B cell (primary cell): ENCODE measurements around the gene STX10. TPM values are rescaled to one million over a fixed set of nuclear protein-coding genes. Genes with fewer than 3 reads are reported as not detected.

Source experiments
- ATAC-seq: fragments of 200-7000 bp; cut with Tn5 transposase; one replicate; pipeline ENCODE4 v1.10.0; 2021; ENCODE audit warnings: low read depth, mild to moderate bottlenecking, moderate number of reproducible peaks, moderate library complexity
- CTCF ChIA-PET: fragments of 350-600 bp; sonication (Branson Sonifier 250); formaldehyde crosslinking; loops from one replicate; lab custom pipeline; 2021; ENCODE audit warnings: antibody characterized with exemption, inconsistent platforms; lab: Charles Lee
- POLR2A ChIA-PET: fragments of 350-600 bp; sonication (Branson Sonifier 250); formaldehyde crosslinking; loops from one replicate; lab custom pipeline; 2021; ENCODE audit warnings: antibody characterized with exemption; lab: Charles Lee
- DNase-seq: peaks from one replicate; pipeline ENCODE4 v3.0.0; 2013
- H2AFZ ChIP-seq: 2 replicates; pipeline ENCODE4 v1.6.1; 2012; ENCODE audit warnings: mild to moderate bottlenecking, low read depth, low read length; ENCODE audit not compliant: insufficient read depth, poor library complexity, severe bottlenecking
- H3K27ac ChIP-seq, 2 donors: 1 replicate in 1 of 2; 2 replicates in 1 of 2; pipeline ENCODE4 v1.5.1; 2012 to 2013; ENCODE audit warnings: low read length in 2 of 2, mild to moderate bottlenecking in 2 of 2, moderate library complexity in 1 of 2
- H3K27me3 ChIP-seq, 4 experiments: fragments of 200-600 bp in 1 of 4; sonication (generic) in 1 of 4; replicated peaks in 1 of 4; 1 replicate in 2 of 4; 2 replicates in 2 of 4; pipeline versions ENCODE4 v1.6.1 to v1.7.0; 2013 to 2016; ENCODE audit warnings: low read length in 3 of 4, mild to moderate bottlenecking in 2 of 4, mixed read lengths in 1 of 4, moderate library complexity in 1 of 4; ENCODE audit not compliant: insufficient read depth in 4 of 4, control insufficient read depth in 3 of 4; ENCODE audit errors: control extremely low read depth in 1 of 4
- H3K36me3 ChIP-seq, 2 experiments: replicated peaks in 1 of 2; 1 replicate in 1 of 2; 2 replicates in 1 of 2; pipeline versions ENCODE4 v1.6.1 to v1.7.1; 2013; ENCODE audit warnings: low read length in 1 of 2; ENCODE audit not compliant: insufficient read depth in 2 of 2, control insufficient read depth in 1 of 2; ENCODE audit errors: control extremely low read depth in 1 of 2, extremely low read depth in 1 of 2
- H3K4me1 ChIP-seq, 2 donors: fragments of 200-600 bp in 1 of 2; sonication (generic) in 1 of 2; 1 replicate in 1 of 2; 2 replicates in 1 of 2; pipeline versions ENCODE4 v1.5.1 to v1.6.1; 2013 to 2017; ENCODE audit warnings: low read length in 2 of 2; ENCODE audit not compliant: control insufficient read depth in 2 of 2, insufficient read depth in 2 of 2
- H3K4me2 ChIP-seq: replicated peaks from 2 replicates; pipeline ENCODE3; 2012; ENCODE audit warnings: mild to moderate bottlenecking, low read depth, low read length; ENCODE audit not compliant: poor library complexity, severe bottlenecking
- H3K4me3 ChIP-seq, 5 experiments: fragments of 200-600 bp in 1 of 5; sonication (generic) in 1 of 5; 1 replicate in 3 of 5; 2 replicates in 2 of 5; pipeline versions ENCODE4 v1.5.1 to v1.7.0; 2011 to 2016; ENCODE audit warnings: low read length in 4 of 5, mild to moderate bottlenecking in 4 of 5, low read depth in 2 of 5, control low read depth in 1 of 5, moderate library complexity in 1 of 5; ENCODE audit not compliant: insufficient read depth in 1 of 5; ENCODE audit errors: control extremely low read depth in 1 of 5, extremely low read depth in 1 of 5
- H3K79me2 ChIP-seq: fragments of 200-600 bp; sonication (generic); one replicate; pipeline ENCODE4 v1.6.0; 2016; ENCODE audit warnings: low read length; ENCODE audit not compliant: control insufficient read depth, insufficient read depth
- H3K9ac ChIP-seq: fragments of 200-600 bp; sonication (generic); 2 replicates; pipeline ENCODE4 v1.6.1; 2017; ENCODE audit warnings: mild to moderate bottlenecking, low read length, moderate library complexity
- H3K9me3 ChIP-seq, 3 donors: one replicate each; pipeline versions ENCODE4 v1.6.1 to v1.7.1; 2013; ENCODE audit warnings: low read length in 2 of 3; ENCODE audit not compliant: control insufficient read depth in 2 of 3, insufficient read depth in 1 of 3; ENCODE audit errors: control extremely low read depth in 1 of 3
- H4K20me1 ChIP-seq: 2 replicates; pipeline ENCODE4 v1.6.0; 2012; ENCODE audit warnings: mild to moderate bottlenecking, low read length; ENCODE audit not compliant: insufficient read depth, control insufficient read depth, poor library complexity, severe bottlenecking
- H3K27ac Mint-ChIP-seq: one replicate; pipeline ENCODE4 v1.8.0; 2021; ENCODE audit warnings: mixed read lengths
- H3K27me3 Mint-ChIP-seq: one replicate; pipeline ENCODE4 v1.8.0; 2021; ENCODE audit warnings: mixed read lengths
- H3K4me1 Mint-ChIP-seq: one replicate; pipeline ENCODE4 v1.8.0; 2021; ENCODE audit warnings: mixed read lengths
- H3K4me3 Mint-ChIP-seq: one replicate; pipeline ENCODE4 v1.8.0; 2021; ENCODE audit warnings: mixed read lengths
- H3K9me3 Mint-ChIP-seq: one replicate; pipeline ENCODE4 v1.8.0; 2022; ENCODE audit warnings: mixed read lengths; ENCODE audit not compliant: insufficient read depth
- CTCF ChIP-seq: fragments of 200-600 bp; IDR thresholded peaks from one replicate; pipeline ENCODE4 v1.8.0; 2022; ENCODE audit warnings: antibody characterized with exemption, mild to moderate bottlenecking
- EZH2 ChIP-seq: IDR thresholded peaks from 2 replicates; pipeline ENCODE4 v1.6.1; 2012; ENCODE audit warnings: borderline replicate concordance, low read depth, mild to moderate bottlenecking, moderate library complexity, low read length; ENCODE audit not compliant: insufficient read depth, poor library complexity, severe bottlenecking
- WGBS: methylation state at CpG from one replicate; pipeline ENCODE4 v1.1.5; 2013; ENCODE audit warnings: missing lambda C conversion rate; ENCODE audit not compliant: insufficient coverage; 5-methylcytosine and 5-hydroxymethylcytosine counted together
- intact Hi-C: fragments of 100-400 bp; cut with micrococcal nuclease; formaldehyde crosslinking; loops from one replicate; pipeline ENCODE4 v1.10.0; 2022
- polyA plus RNA-seq: library from polyadenylated mRNA; depleted of rRNA; stranded (reverse); fragments of >200 nt; gene quantifications from 2 replicates; pipeline ENCODE4 v1.2.3, GENCODE V29; 2012
- total RNA-seq, 2 donors: library from RNA; stranded (reverse); fragments of 120-200 nt in 1 of 2; gene quantifications; 1 replicate in 1 of 2; 2 replicates in 1 of 2; pipeline versions ENCODE4 v1.2.3 to v1.2.4, GENCODE V29; 2013 to 2022

STX10 gene
- total and polyA plus RNA-seq, 2 donors (not counting 1 experiment from before 2014, with no cell fraction given) = 59.0 to 147 TPM

DNA sequence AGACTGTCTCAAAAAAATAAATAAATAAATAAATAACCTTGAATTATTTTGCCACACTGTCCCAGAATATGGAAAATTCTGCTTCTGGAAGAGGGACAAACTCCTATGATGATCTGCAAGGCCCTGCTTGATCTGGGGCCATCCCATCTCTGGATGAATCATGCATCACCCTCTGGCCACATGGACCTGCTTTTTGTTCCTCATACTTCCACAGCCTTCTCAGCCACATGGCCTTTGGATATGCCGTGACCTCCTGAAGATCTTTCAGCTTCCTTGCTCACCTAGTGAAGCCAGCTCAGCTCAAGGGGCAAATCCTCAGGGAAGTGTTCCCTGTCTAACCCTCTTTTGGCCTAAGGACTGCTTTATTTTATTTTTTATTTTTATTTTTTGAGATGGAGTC is 10.4 kb upstream of the STX10 start:
- Mint-ChIP-seq H3K4me3 (peak overlapping the region; percentile 66), H3K27me3 (no peaks in the 10 kb centered on the region), H3K27ac (peak overlapping the region; percentile 92), H3K9me3 (no peaks in the 10 kb centered on the region), H3K4me1 (peaks cover 66% of the 10 kb centered on the region)
- POLR2A ChIA-PET = interaction anchor here (0.9 to 1.3 kb wide), 3 partner anchors 8 to 55 kb away, joined by 3 to 6 read pairs (median 4); no protein-coding TSS in a partner anchor
- H3K9ac ChIP-seq = no peak overlapping the region
- H3K36me3 ChIP-seq = no peaks in the 10 kb centered on the region
- 83% methylated on average over 1 of the region's 1 CpG for WGBS
- no peak for TF ChIP-seq CTCF
- TF ChIP-seq EZH2 = no peak
- H3K4me2 ChIP-seq = peak overlapping the region; percentile 37
- no peak for ATAC-seq
- intact Hi-C loops = loop anchor here (5.0 kb wide), 1 partner anchor 1222 kb away; the partner anchor contains the start of gene ADGRE5
- H3K4me1 ChIP-seq = peaks cover 85 to 97% of the 10 kb centered on the region in 2 donors
- H4K20me1 ChIP-seq = no peaks in the 10 kb centered on the region
- CTCF ChIA-PET = interaction anchor here (2.3 to 12.6 kb wide), 2 partner anchors 8 to 33 kb away, joined by 6 to 154 read pairs; no protein-coding TSS in a partner anchor
- H3K79me2 ChIP-seq = peaks cover 29% of the 10 kb centered on the region
- peak overlapping the region; percentile 31 to 51 for H3K27ac ChIP-seq
- H3K9me3 ChIP-seq = no peaks in the 10 kb centered on the region
- no peak overlapping the region for H2AFZ ChIP-seq
- H3K27me3 ChIP-seq = no peaks in the 10 kb centered on the region
- H3K4me3 ChIP-seq = no peak overlapping the region
- DNase-seq = no peak

DNA sequence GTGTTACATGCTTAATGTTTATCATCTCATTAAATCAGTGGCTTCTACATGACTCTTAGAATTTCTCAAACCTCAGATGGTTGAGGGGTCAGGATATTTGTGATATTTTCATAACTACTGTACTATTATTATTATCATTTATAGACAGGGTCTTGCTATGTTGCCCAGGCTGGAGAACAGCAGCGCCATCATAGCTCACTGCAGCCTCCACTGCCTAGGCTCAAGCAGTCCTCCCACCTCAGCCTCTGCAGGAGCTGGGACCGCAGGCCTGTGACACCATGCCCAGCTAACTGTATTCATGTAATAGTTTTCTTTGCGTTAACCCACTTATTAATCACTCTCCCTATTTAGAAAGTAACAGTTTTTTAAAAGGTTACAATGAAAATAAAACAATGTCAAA is 9.5 kb upstream of the STX10 start:
- H3K4me3 Mint-ChIP-seq = peak overlapping the region; percentile 40
- no peaks in the 10 kb centered on the region for H3K36me3 ChIP-seq
- WGBS = no CpG with 5 or more reads among the region's 3 CpGs
- peaks cover 59% of the 10 kb centered on the region for H3K4me1 Mint-ChIP-seq
- H3K4me3 ChIP-seq = no peak overlapping the region
- no peaks in the 10 kb centered on the region for H3K27me3 Mint-ChIP-seq
- peak overlapping the region; percentile 70 for H3K27ac Mint-ChIP-seq
- no peaks in the 10 kb centered on the region for H3K9me3 Mint-ChIP-seq
- intact Hi-C loops = loop anchor here (5.0 kb wide), 1 partner anchor 1223 kb away; the partner anchor contains the start of gene ADGRE5
- DNase-seq (no peak), ATAC-seq (no peak)
- H3K79me2 ChIP-seq = peaks cover 31% of the 10 kb centered on the region
- H3K27ac ChIP-seq = peak overlapping the region in 1 of 2 donors; percentile 43
- no peaks in the 10 kb centered on the region for H3K27me3 ChIP-seq
- peaks cover 77 to 92% of the 10 kb centered on the region in 2 donors for H3K4me1 ChIP-seq
- no peaks in the 10 kb centered on the region for H3K9me3 ChIP-seq
- CTCF ChIA-PET = interaction anchor here (1.0 to 12.6 kb wide), 2 partner anchors 17 to 34 kb away, joined by 3 to 154 read pairs; no protein-coding TSS in a partner anchor
- POLR2A ChIA-PET = no interaction called here
- H3K4me2 ChIP-seq = no peak overlapping the region
- no peak overlapping the region for H3K9ac ChIP-seq
- TF ChIP-seq CTCF (no peak), EZH2 (no peak)
- H2AFZ ChIP-seq = no peak overlapping the region
- H4K20me1 ChIP-seq = peaks cover 7% of the 10 kb centered on the region
